Hepatocyte (in vitro differentiated cells): ENCODE data around the gene ZGLP1. TPM values are rescaled to one million over a fixed set of nuclear protein-coding genes. Genes with fewer than 3 reads are reported as not detected.

ENCODE experiments used
- DNase-seq: peaks from one replicate; pipeline ENCODE4 v3.0.0-alpha.2; 2016; ENCODE audit warnings: low spot score
- H2AFZ ChIP-seq: fragments of 200-600 bp; sonication (generic); 2 replicates; pipeline ENCODE4 v1.6.0; 2016; ENCODE audit warnings: antibody characterized with exemption, mild to moderate bottlenecking
- H3K27ac ChIP-seq: fragments of 200-600 bp; sonication (generic); 2 replicates; pipeline ENCODE4 v1.5.1; 2016; ENCODE audit warnings: mild to moderate bottlenecking
- H3K27me3 ChIP-seq: fragments of 200-600 bp; sonication (generic); 2 replicates; pipeline ENCODE4 v1.6.1; 2016
- H3K36me3 ChIP-seq: fragments of 200-600 bp; sonication (generic); replicated peaks from 2 replicates; pipeline ENCODE4 v1.5.1; 2016; ENCODE audit warnings: low read depth; ENCODE audit not compliant: insufficient read depth
- H3K4me1 ChIP-seq: fragments of 200-600 bp; sonication (generic); 2 replicates; pipeline ENCODE4 v1.5.1; 2016; ENCODE audit warnings: mild to moderate bottlenecking, moderate library complexity; ENCODE audit not compliant: insufficient read depth
- H3K4me2 ChIP-seq: fragments of 200-600 bp; sonication (generic); 2 replicates; pipeline ENCODE4 v1.6.0; 2016
- H3K4me3 ChIP-seq: fragments of 200-600 bp; sonication (generic); 2 replicates; pipeline ENCODE4 v1.5.1; 2016; ENCODE audit warnings: mild to moderate bottlenecking
- H3K79me2 ChIP-seq: fragments of 200-600 bp; sonication (generic); 2 replicates; pipeline ENCODE4 v1.6.0; 2017; ENCODE audit warnings: mild to moderate bottlenecking
- H3K9me2 ChIP-seq: fragments of 200-600 bp; sonication (generic); replicated peaks from 2 replicates; pipeline ENCODE4 v1.6.0; 2017; ENCODE audit warnings: mild to moderate bottlenecking; ENCODE audit not compliant: insufficient read depth
- H3K9me3 ChIP-seq: fragments of 200-600 bp; sonication (generic); 2 replicates; pipeline ENCODE4 v1.5.1; 2016; ENCODE audit warnings: low read depth, mild to moderate bottlenecking
- H4K20me1 ChIP-seq: fragments of 200-600 bp; sonication (generic); 2 replicates; pipeline ENCODE4 v1.6.0; 2016; ENCODE audit warnings: mild to moderate bottlenecking; ENCODE audit not compliant: insufficient read depth, poor library complexity, severe bottlenecking
- CTCF ChIP-seq: fragments of 200-600 bp; sonication (generic); IDR thresholded peaks from 2 replicates; pipeline ENCODE4 v1.5.1; 2016; ENCODE audit warnings: antibody characterized with exemption, mild to moderate bottlenecking; ENCODE audit not compliant: poor library complexity
- EZH2 ChIP-seq: fragments of 200-600 bp; sonication (generic); IDR thresholded peaks from 2 replicates; pipeline ENCODE4 v1.6.1; 2016; ENCODE audit warnings: antibody characterized with exemption, mild to moderate bottlenecking, borderline replicate concordance
- EZH2phosphoT487 ChIP-seq: fragments of 200-600 bp; sonication (generic); IDR thresholded peaks from one replicate; pipeline ENCODE4 v1.6.1; 2018; ENCODE audit warnings: antibody characterized with exemption, mild to moderate bottlenecking, low read depth, moderate library complexity; ENCODE audit not compliant: unreplicated experiment, severe bottlenecking
- WGBS: methylation state at CpG from one replicate; pipeline ENCODE4 v1.1.6; 2016; ENCODE audit warnings: low lambda C conversion rate; ENCODE audit errors: missing lambda C conversion rate; 5-methylcytosine and 5-hydroxymethylcytosine counted together
- polyA plus RNA-seq: library from polyadenylated mRNA; unstranded; fragments of >200 nt; fragmentation: Nextera tagmentation; extraction: Ambion mirVana; gene quantifications from 2 replicates; pipeline ENCODE4 v1.2.1, GENCODE V29; 2016
- total RNA-seq: library from RNA; depleted of rRNA; stranded (reverse); fragments of >200 nt; gene quantifications from 2 replicates; pipeline ENCODE4 v1.2.3, GENCODE V29; 2014

ZGLP1 gene
- total and polyA plus RNA-seq, 2 experiments from 2014 or later, result 2.6 to 10.3 TPM

DNA sequence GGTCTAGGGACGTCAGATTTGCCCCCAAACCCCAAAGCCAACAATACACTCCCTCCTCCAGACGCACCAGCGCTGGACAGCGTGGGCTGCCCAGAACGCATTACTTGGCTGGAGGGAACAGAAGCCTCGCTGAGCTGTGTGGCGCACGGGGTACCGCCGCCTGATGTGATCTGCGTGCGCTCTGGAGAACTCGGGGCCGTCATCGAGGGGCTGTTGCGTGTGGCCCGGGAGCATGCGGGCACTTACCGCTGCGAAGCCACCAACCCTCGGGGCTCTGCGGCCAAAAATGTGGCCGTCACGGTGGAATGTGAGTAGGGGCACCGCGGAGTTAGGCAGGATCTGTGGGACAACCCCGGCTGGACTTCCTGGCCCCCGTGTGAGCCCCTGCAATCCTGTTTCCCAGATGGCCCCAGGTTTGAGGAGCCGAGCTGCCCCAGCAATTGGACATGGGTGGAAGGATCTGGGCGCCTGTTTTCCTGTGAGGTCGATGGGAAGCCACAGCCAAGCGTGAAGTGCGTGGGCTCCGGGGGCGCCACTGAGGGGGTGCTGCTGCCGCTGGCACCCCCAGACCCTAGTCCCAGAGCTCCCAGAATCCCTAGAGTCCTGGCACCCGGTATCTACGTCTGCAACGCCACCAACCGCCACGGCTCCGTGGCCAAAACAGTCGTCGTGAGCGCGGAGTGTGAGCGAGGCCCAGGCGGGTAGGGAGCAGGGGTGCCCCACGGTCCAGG is 15.8 kb downstream of the ZGLP1 start:
- no peaks in the 10 kb centered on the region for H4K20me1 ChIP-seq
- H3K4me3 ChIP-seq, result no peak overlapping the region
- peaks cover 81% of the 10 kb centered on the region for H3K27me3 ChIP-seq
- no peaks in the 10 kb centered on the region for H3K79me2 ChIP-seq
- H3K27ac ChIP-seq, result no peak overlapping the region
- H3K4me1 ChIP-seq, result peaks cover 38% of the 10 kb centered on the region
- no peak for DNase-seq
- no peak overlapping the region for H2AFZ ChIP-seq
- H3K9me3 ChIP-seq, result no peaks in the 10 kb centered on the region
- no peak overlapping the region for H3K4me2 ChIP-seq
- WGBS, result 43% methylated on average over 49 of the region's 49 CpGs
- no peak for TF ChIP-seq EZH2phosphoT487
- TF ChIP-seq EZH2, result no peak
- no peak for TF ChIP-seq CTCF
- no peaks in the 10 kb centered on the region for H3K36me3 ChIP-seq
- no peaks in the 10 kb centered on the region for H3K9me2 ChIP-seq

DNA sequence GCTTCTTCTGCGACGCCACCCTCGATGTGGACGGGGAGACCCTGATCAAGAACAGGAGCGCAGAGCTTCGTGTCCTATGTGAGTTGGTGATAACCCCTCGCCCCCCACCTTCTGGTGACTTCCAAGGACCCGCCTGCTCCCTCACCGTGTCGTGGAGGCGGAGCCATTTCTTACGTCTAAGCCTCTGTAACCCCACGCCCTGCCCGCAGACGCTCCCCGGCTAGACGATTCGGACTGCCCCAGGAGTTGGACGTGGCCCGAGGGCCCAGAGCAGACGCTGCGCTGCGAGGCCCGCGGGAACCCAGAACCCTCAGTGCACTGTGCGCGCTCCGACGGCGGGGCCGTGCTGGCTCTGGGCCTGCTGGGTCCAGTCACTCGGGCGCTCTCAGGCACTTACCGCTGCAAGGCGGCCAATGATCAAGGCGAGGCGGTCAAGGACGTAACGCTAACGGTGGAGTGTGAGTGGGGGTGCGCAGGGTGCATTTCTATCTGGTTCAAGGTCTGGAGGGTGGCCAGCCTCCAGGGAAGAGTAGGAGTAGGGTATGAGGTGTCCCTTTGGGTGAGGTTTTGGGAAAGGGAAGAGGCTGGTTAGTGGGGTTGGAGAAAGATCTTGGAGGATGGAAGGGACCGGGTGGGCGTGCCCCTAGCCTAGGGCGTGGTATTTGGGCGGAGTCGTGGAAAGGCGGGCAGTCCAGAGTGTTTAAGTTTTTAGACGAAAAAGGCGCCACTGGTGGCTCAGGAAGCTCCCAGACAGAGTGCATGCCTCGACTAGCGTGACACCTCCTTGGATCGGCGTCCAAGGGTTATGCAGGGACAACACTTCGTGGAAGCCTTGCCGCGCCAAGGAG is 16.6 kb downstream of the ZGLP1 start:
- H4K20me1 ChIP-seq, result no peaks in the 10 kb centered on the region
- no peaks in the 10 kb centered on the region for H3K79me2 ChIP-seq
- no peak for DNase-seq
- TF ChIP-seq EZH2 (peak; percentile 50), EZH2phosphoT487 (no peak)
- H3K4me2 ChIP-seq, result peak overlapping the region; percentile 80
- H3K4me3 ChIP-seq, result no peak overlapping the region
- H3K27me3 ChIP-seq, result peaks cover 89% of the 10 kb centered on the region
- no peak overlapping the region for H3K27ac ChIP-seq
- no peaks in the 10 kb centered on the region for H3K36me3 ChIP-seq
- H2AFZ ChIP-seq, result peak overlapping the region; percentile 35
- H3K4me1 ChIP-seq, result peaks cover 38% of the 10 kb centered on the region
- WGBS, result 32% methylated on average over 56 of the region's 56 CpGs
- no peaks in the 10 kb centered on the region for H3K9me2 ChIP-seq
- H3K9me3 ChIP-seq, result no peaks in the 10 kb centered on the region

DNA sequence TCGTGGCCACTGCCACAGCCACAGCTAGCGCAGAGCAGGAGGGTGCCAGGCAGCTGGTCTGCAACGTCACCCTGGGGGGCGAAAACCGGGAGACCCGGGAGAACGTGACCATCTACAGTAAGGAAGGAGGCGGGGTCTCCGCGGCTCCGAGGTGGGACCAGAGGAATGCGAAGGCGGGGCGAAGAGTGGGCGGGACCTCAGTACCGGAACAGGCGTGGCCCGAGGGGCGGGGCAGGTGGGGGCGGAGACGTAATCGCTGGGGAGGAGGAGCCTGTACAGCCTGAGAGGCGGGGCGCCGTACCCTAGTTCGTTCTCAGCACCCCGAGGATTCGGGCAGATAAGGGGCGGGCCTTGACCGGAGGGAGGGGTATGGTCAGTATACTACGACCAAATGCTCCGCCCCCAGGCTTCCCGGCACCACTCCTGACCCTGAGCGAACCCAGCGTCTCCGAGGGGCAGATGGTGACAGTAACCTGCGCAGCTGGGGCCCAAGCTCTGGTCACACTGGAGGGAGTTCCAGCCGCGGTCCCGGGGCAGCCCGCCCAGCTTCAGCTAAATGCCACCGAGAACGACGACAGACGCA is 17.3 kb downstream of the ZGLP1 start:
- 4% methylated on average over 41 of the region's 45 CpGs for WGBS
- DNase-seq, result peak; percentile 89
- Histone ChIP-seq H4K20me1 (no peaks in the 10 kb centered on the region), H3K9me3 (no peaks in the 10 kb centered on the region), H3K4me1 (peaks cover 39% of the 10 kb centered on the region), H3K36me3 (no peaks in the 10 kb centered on the region), H3K4me3 (no peak overlapping the region), H3K79me2 (no peaks in the 10 kb centered on the region), H3K4me2 (peak overlapping the region; percentile 80), H3K27me3 (peaks cover 97% of the 10 kb centered on the region), H3K9me2 (no peaks in the 10 kb centered on the region), H3K27ac (no peak overlapping the region), H2AFZ (peak overlapping the region; percentile 35)
- TF ChIP-seq EZH2phosphoT487, result no peak
- no peak for TF ChIP-seq CTCF
- TF ChIP-seq EZH2, result no peak
